A673 (cell line): Measurements from ENCODE around the gene GART. TPM values are rescaled to one million over a fixed set of nuclear protein-coding genes. Genes with fewer than 3 reads are reported as not detected.

Source experiments
- BruUV-seq: library from RNA; stranded (reverse); fragments of 400-500 nt; replicated peaks from 2 replicates; lab custom pipeline; 2021; lab: Mats Ljungman, UMichigan
- CTCF ChIA-PET: fragments of 300-600 bp; sonication (Branson Sonifier 250); formaldehyde crosslinking; loops from one replicate; lab custom pipeline; 2022; ENCODE audit warnings: antibody characterized with exemption; lab: Charles Lee
- POLR2A ChIA-PET: fragments of 300-600 bp; sonication (Branson Sonifier 250); formaldehyde crosslinking; loops from one replicate; lab custom pipeline; 2022; ENCODE audit warnings: antibody characterized with exemption; ENCODE audit not compliant: low non-redundant PET; lab: Charles Lee
- DNase-seq: peaks from one replicate; pipeline ENCODE4 v3.0.0-alpha.2; 2015; ENCODE audit warnings: low spot score
- H3K27ac ChIP-seq: fragments of 200-600 bp; sonication (generic); 2 replicates; pipeline ENCODE4 v1.5.1; 2016; ENCODE audit warnings: mixed run types, low read depth, mild to moderate bottlenecking, mixed read lengths, antibody characterized with exemption, low read length; ENCODE audit not compliant: poor library complexity, severe bottlenecking
- H3K27me3 ChIP-seq: fragments of 200-600 bp; sonication (generic); replicated peaks from 2 replicates; pipeline ENCODE4 v1.6.1; 2017; ENCODE audit warnings: mixed run types, low read depth, mild to moderate bottlenecking, mixed read lengths, antibody characterized with exemption, low read length; ENCODE audit not compliant: insufficient read depth, poor library complexity
- H3K36me3 ChIP-seq: fragments of 200-600 bp; sonication (generic); 2 replicates; pipeline ENCODE4 v1.6.1; 2016; ENCODE audit warnings: mixed run types, mild to moderate bottlenecking, mixed read lengths, antibody characterized with exemption, low read length; ENCODE audit not compliant: insufficient read depth, poor library complexity, severe bottlenecking
- H3K4me1 ChIP-seq: fragments of 200-600 bp; sonication (generic); 2 replicates; pipeline ENCODE4 v1.6.1; 2017; ENCODE audit warnings: mixed run types, mild to moderate bottlenecking, mixed read lengths, antibody characterized with exemption, low read length; ENCODE audit not compliant: insufficient read depth, poor library complexity, severe bottlenecking
- H3K4me3 ChIP-seq: fragments of 200-600 bp; sonication (generic); 2 replicates; pipeline ENCODE4 v1.5.1; 2016; ENCODE audit warnings: low read depth, mixed run types, mild to moderate bottlenecking, mixed read lengths, low read length; ENCODE audit not compliant: poor library complexity, severe bottlenecking
- H3K9me3 ChIP-seq: fragments of 200-600 bp; sonication (generic); 2 replicates; pipeline ENCODE4 v1.6.1; 2016; ENCODE audit warnings: mixed run types, low read depth, mild to moderate bottlenecking, mixed read lengths, antibody characterized with exemption, low read length; ENCODE audit not compliant: poor library complexity, severe bottlenecking
- EZH2 ChIP-seq: fragments of 200-600 bp; sonication (generic); IDR thresholded peaks from 2 replicates; pipeline ENCODE4 v1.6.1; 2017; ENCODE audit warnings: borderline replicate concordance, low read depth, mild to moderate bottlenecking, mixed read lengths, antibody characterized with exemption, low read length; ENCODE audit not compliant: poor library complexity, severe bottlenecking
- intact Hi-C: fragments of 100-400 bp; cut with micrococcal nuclease; formaldehyde crosslinking; loops from one replicate; pipeline ENCODE4 v1.10.0; 2022; ENCODE audit not compliant: unreplicated experiment
- total RNA-seq: library from RNA; stranded (reverse); gene quantifications from 2 replicates; pipeline ENCODE4 v1.2.3, GENCODE V29; 2021
- TF ChIP-seq, protein P1 (sequence below): fragments of 300-800, 200-600 bp; sonication (generic); conservative IDR thresholded peaks from 2 replicates; pipeline ENCODE4 v1.5.1; 2017; ENCODE audit warnings: low read depth, mild to moderate bottlenecking, antibody characterized with exemption, low read length, moderate library complexity, mixed read lengths

Gene GART
- total RNA-seq, 1 experiment from 2014 or later, result 210 TPM

DNA sequence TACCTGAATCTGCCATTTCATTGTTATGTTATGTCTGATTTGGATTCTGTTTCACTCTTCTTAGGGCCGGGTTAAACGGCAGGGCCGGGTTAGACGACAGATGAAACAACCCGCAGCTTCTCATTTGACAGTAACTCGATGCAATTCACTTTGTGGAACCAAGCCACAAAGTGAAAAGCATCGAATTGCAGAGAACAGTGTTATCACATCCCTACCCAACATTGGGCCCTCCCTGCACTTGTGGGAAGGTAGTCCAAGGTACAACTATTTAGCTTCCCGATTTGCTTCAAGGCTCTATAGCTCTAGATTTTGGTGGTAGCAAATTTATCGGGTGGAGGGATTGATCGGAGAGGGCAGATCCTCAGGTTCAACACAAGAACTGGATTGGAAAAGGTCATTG lies 17.9 kb upstream of the GART start:
- Histone ChIP-seq H3K9me3 (no peaks in the 10 kb centered on the region), H3K4me1 (no peaks in the 10 kb centered on the region), H3K27ac (no peak overlapping the region), H3K36me3 (peaks cover 86% of the 10 kb centered on the region), H3K27me3 (no peaks in the 10 kb centered on the region), H3K4me3 (no peak overlapping the region)
- POLR2A ChIA-PET, result no interaction called here
- no peak for DNase-seq
- BruUV-seq, result no TSS peak
- intact Hi-C loops, result no loop called here
- no peak for TF ChIP-seq EZH2
- TF ChIP-seq, protein P1, sequence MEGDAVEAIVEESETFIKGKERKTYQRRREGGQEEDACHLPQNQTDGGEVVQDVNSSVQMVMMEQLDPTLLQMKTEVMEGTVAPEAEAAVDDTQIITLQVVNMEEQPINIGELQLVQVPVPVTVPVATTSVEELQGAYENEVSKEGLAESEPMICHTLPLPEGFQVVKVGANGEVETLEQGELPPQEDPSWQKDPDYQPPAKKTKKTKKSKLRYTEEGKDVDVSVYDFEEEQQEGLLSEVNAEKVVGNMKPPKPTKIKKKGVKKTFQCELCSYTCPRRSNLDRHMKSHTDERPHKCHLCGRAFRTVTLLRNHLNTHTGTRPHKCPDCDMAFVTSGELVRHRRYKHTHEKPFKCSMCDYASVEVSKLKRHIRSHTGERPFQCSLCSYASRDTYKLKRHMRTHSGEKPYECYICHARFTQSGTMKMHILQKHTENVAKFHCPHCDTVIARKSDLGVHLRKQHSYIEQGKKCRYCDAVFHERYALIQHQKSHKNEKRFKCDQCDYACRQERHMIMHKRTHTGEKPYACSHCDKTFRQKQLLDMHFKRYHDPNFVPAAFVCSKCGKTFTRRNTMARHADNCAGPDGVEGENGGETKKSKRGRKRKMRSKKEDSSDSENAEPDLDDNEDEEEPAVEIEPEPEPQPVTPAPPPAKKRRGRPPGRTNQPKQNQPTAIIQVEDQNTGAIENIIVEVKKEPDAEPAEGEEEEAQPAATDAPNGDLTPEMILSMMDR, result no peak
- CTCF ChIA-PET, result no interaction called here

- DNase-seq, result no peak
- POLR2A ChIA-PET, result no interaction called here
These were observed 17.0 kb upstream of the GART start for GRCh38 chr21:33558777-33559421.

DNA sequence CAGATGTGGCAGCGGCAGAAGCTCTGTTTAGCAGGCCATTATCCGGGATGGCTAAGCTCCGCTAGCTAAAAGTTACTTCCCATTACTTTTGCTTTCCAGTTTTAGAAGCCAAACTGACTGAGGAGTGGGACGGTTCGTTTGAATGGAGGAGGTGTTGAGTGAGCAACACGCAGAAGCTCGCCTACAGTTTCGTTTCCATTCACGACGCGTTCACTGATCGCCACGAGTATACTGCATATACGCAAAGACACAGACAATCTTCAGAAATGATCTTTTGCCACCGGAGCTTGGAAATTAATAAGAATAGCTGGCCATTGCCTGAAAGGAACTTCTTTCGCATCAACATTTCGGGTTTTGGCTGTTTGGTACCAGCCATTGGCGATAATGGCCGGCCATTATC lies 15.5 kb upstream of the GART start:
- H3K27ac ChIP-seq, result no peak overlapping the region
- intact Hi-C loops, result no loop called here
- DNase-seq, result no peak
- no peaks in the 10 kb centered on the region for H3K9me3 ChIP-seq
- peaks cover 91% of the 10 kb centered on the region for H3K36me3 ChIP-seq
- H3K4me1 ChIP-seq, result no peaks in the 10 kb centered on the region
- TF ChIP-seq, protein P1, result no peak
- no peak for TF ChIP-seq EZH2
- no peaks in the 10 kb centered on the region for H3K27me3 ChIP-seq
- ChIA-PET CTCF (no interaction called here), POLR2A (no interaction called here)
- no TSS peak for BruUV-seq
- no peak overlapping the region for H3K4me3 ChIP-seq

More at GRCh38 chr21:33558777-33559421, 17.0 kb upstream of the GART start:
- no peak overlapping the region for H3K4me3 ChIP-seq
- no peaks in the 10 kb centered on the region for H3K4me1 ChIP-seq
- H3K9me3 ChIP-seq, result no peaks in the 10 kb centered on the region
- TF ChIP-seq, protein P1, result no peak
- no peak for TF ChIP-seq EZH2
- BruUV-seq, result no TSS peak
- intact Hi-C loops, result no loop called here
- H3K36me3 ChIP-seq, result peaks cover 90% of the 10 kb centered on the region
- H3K27ac ChIP-seq, result no peak overlapping the region
- H3K27me3 ChIP-seq, result no peaks in the 10 kb centered on the region
- CTCF ChIA-PET, result interaction anchor here (0.6 kb wide), 1 partner anchor 50 kb away, joined by 3 read pairs; no protein-coding TSS in a partner anchor
